CD14-positive monocyte (primary cell): ENCODE measurements around the gene RPS6KA3. TPM values are rescaled to one million over a fixed set of nuclear protein-coding genes. Genes with fewer than 3 reads are reported as not detected.

Experiments
- DNase-seq, 3 donors: peaks; one replicate each; pipeline ENCODE4 v3.0.0-alpha.2; 2011 to 2022
- H2AFZ ChIP-seq: 2 replicates; pipeline ENCODE4 v1.6.0; 2012; ENCODE audit warnings: mild to moderate bottlenecking, low read depth, low read length, inconsistent platforms; ENCODE audit not compliant: insufficient read depth, poor library complexity, severe bottlenecking
- H3K27ac ChIP-seq, 2 donors: 1 replicate in 1 of 2; 2 replicates in 1 of 2; pipeline ENCODE4 v1.5.1; 2012 to 2013; ENCODE audit warnings: low read length in 2 of 2, control low read depth in 1 of 2, inconsistent platforms in 1 of 2, low read depth in 1 of 2, mild to moderate bottlenecking in 1 of 2
- H3K27me3 ChIP-seq, 2 donors: one replicate each; pipeline versions ENCODE4 v1.6.0 to v1.6.1; 2011 to 2013; ENCODE audit warnings: low read length in 2 of 2; ENCODE audit not compliant: control insufficient read depth in 2 of 2, insufficient read depth in 2 of 2
- H3K36me3 ChIP-seq, 2 donors: replicated peaks in 1 of 2; 1 replicate in 1 of 2; 2 replicates in 1 of 2; pipeline versions ENCODE4 v1.5.1 to v1.6.1; 2012 to 2013; ENCODE audit warnings: low read length in 2 of 2, control low read depth in 1 of 2, inconsistent platforms in 1 of 2, mild to moderate bottlenecking in 1 of 2; ENCODE audit not compliant: insufficient read depth in 2 of 2, control insufficient read depth in 1 of 2
- H3K4me1 ChIP-seq, 2 donors: 1 replicate in 1 of 2; 2 replicates in 1 of 2; pipeline versions ENCODE4 v1.5.1 to v1.6.1; 2012 to 2013; ENCODE audit warnings: low read length in 2 of 2, control low read depth in 1 of 2, inconsistent platforms in 1 of 2, mild to moderate bottlenecking in 1 of 2, moderate library complexity in 1 of 2; ENCODE audit not compliant: insufficient read depth in 2 of 2, control insufficient read depth in 1 of 2
- H3K4me2 ChIP-seq: replicated peaks from 2 replicates; pipeline ENCODE3; 2012; ENCODE audit warnings: low read length, moderate library complexity, mild to moderate bottlenecking; ENCODE audit not compliant: poor library complexity, severe bottlenecking; ENCODE audit errors: extremely low read depth
- H3K4me3 ChIP-seq, 3 experiments: fragments of 200-600 bp in 1 of 3; sonication (generic) in 1 of 3; replicated peaks in 1 of 3; 1 replicate in 2 of 3; 2 replicates in 1 of 3; pipeline ENCODE4 v1.5.1; 2011 to 2013; ENCODE audit warnings: low read length in 3 of 3, mild to moderate bottlenecking in 3 of 3, control low read depth in 2 of 3, low read depth in 2 of 3, inconsistent platforms in 1 of 3, moderate library complexity in 1 of 3
- H3K79me2 ChIP-seq: 2 replicates; pipeline ENCODE4 v1.6.0; 2012; ENCODE audit warnings: mild to moderate bottlenecking, control low read depth, inconsistent platforms, low read length, moderate library complexity; ENCODE audit not compliant: insufficient read depth
- H3K9ac ChIP-seq: 2 replicates; pipeline ENCODE4 v1.6.0; 2017; ENCODE audit warnings: low read length, mild to moderate bottlenecking; ENCODE audit not compliant: insufficient read depth, poor library complexity, severe bottlenecking
- H3K9me3 ChIP-seq, 2 donors: replicated peaks in 1 of 2; 1 replicate in 1 of 2; 2 replicates in 1 of 2; pipeline versions ENCODE4 v1.5.1 to v1.6.1; 2012 to 2013; ENCODE audit warnings: low read length in 2 of 2, control low read depth in 1 of 2; ENCODE audit not compliant: control insufficient read depth in 1 of 2, insufficient read depth in 1 of 2
- H4K20me1 ChIP-seq: 2 replicates; pipeline ENCODE4 v1.6.0; 2012; ENCODE audit warnings: mild to moderate bottlenecking, low read length, control low read depth, moderate library complexity; ENCODE audit not compliant: insufficient read depth
- H3K27ac Mint-ChIP-seq, 7 donors: one replicate each; pipeline ENCODE4 v1.8.0; 2020; ENCODE audit warnings: mild to moderate bottlenecking in 7 of 7, mixed read lengths in 7 of 7, moderate library complexity in 6 of 7, inconsistent platforms in 2 of 7
- H3K27me3 Mint-ChIP-seq, 3 donors: one replicate each; pipeline ENCODE4 v1.8.0; 2021 to 2022; ENCODE audit warnings: low read depth in 3 of 3, mild to moderate bottlenecking in 3 of 3, mixed read lengths in 3 of 3, moderate library complexity in 3 of 3, inconsistent platforms in 1 of 3
- H3K36me3 Mint-ChIP-seq, 2 donors: one replicate each; pipeline ENCODE4 v1.8.0; 2020; ENCODE audit warnings: mixed read lengths in 2 of 2, inconsistent platforms in 1 of 2, mild to moderate bottlenecking in 1 of 2
- H3K4me1 Mint-ChIP-seq: one replicate; pipeline ENCODE4 v1.8.0; 2020; ENCODE audit warnings: mild to moderate bottlenecking, mixed read lengths
- H3K4me3 Mint-ChIP-seq, 2 donors: one replicate each; pipeline ENCODE4 v1.8.0; 2020; ENCODE audit warnings: mild to moderate bottlenecking in 2 of 2, mixed read lengths in 2 of 2, moderate library complexity in 1 of 2
- H3K9me3 Mint-ChIP-seq, 7 donors: one replicate each; pipeline ENCODE4 v1.8.0; 2020 to 2022; ENCODE audit warnings: mixed read lengths in 7 of 7, mild to moderate bottlenecking in 6 of 7, moderate library complexity in 6 of 7, inconsistent platforms in 2 of 7
- CTCF ChIP-seq: fragments of 200-600 bp; IDR thresholded peaks from one replicate; pipeline ENCODE4 v1.8.0; 2022; ENCODE audit warnings: antibody characterized with exemption, mild to moderate bottlenecking
- WGBS: methylation state at CpG from one replicate; pipeline ENCODE4 v1.1.5; 2013; ENCODE audit warnings: missing lambda C conversion rate; ENCODE audit not compliant: insufficient coverage; 5-methylcytosine and 5-hydroxymethylcytosine counted together
- intact Hi-C, 2 donors: fragments of 100-400 bp; cut with micrococcal nuclease; formaldehyde crosslinking; loops; one replicate each; pipeline versions ENCODE4 v1.15.0 to v1.15.1; 2023
- polyA minus RNA-seq: library from RNA; depleted of rRNA, polyadenylated mRNA; stranded (reverse); fragments of >200 nt; gene quantifications from 2 replicates; pipeline ENCODE4 v1.2.3, GENCODE V29; 2012
- polyA plus RNA-seq, 3 donors: library from polyadenylated mRNA; depleted of rRNA in 1 of 3; unstranded in 2 of 3; stranded (reverse) in 1 of 3; fragments of 300-500 nt in 2 of 3; fragments of >200 nt in 1 of 3; fragmentation: Illumina TruSeq in 2 of 3; gene quantifications; 1 replicate in 2 of 3; 2 replicates in 1 of 3; pipeline ENCODE4 v1.2.3, GENCODE V29; 2012 to 2021
- total RNA-seq, 12 experiments: library from RNA in 1 of 12; stranded (reverse) in 1 of 12; fragments of 120-200 nt in 1 of 12; gene quantifications; one replicate each; pipeline ENCODE4 v1.2.4 and lab custom pipeline; 2013 to 2026; ENCODE audit warnings: mixed read lengths in 6 of 12, inconsistent platforms in 1 of 12

RPS6KA3 gene
- total RNA-seq (2013), result 56.1 TPM
- polyA plus RNA-seq (10 to 100 TPM; 14.6 to 28.2 (median 21.6) TPM), polyA minus RNA-seq (31.2 and 40.6 TPM in 2 replicates), total RNA-seq (lab: John Stamatoyannopoulos, UW) (148 to 347 (median 197) reads per million in 11 experiments)

GRCh38 chrX:20266810-20267606, at the start of gene RPS6KA3:
Gene RPS6KA3, minus strand, starts transcription at chrX:20266909. Its CDS starts 277 bp downstream, at chrX:20266632.
- Histone ChIP-seq H3K9ac (peak within 1 kb of the TSS; percentile 86), H3K36me3 (no peaks in the 10 kb centered on the region), H3K4me1 (peaks cover 20 to 24% of the 10 kb centered on the region in 2 donors), H3K27ac (peak within 1 kb of the TSS; percentile 86 to 89), H3K4me3 (peak within 1 kb of the TSS; percentile 78 to 85 (median 82)), H3K9me3 (peaks cover 0 to 5% of the 10 kb centered on the region in 2 donors), H3K4me2 (peak within 1 kb of the TSS; percentile 82), H4K20me1 (peaks cover 3% of the 10 kb centered on the region), H2AFZ (peak within 1 kb of the TSS; percentile 82), H3K79me2 (peaks cover 44% of the 10 kb centered on the region), H3K27me3 (no peaks in the 10 kb centered on the region)
- Mint-ChIP-seq H3K27me3 (peaks cover 0 to 26% (median 0%) of the 10 kb centered on the region in 3 donors), H3K4me3 (peak within 1 kb of the TSS; percentile 94), H3K27ac (peak within 1 kb of the TSS; percentile 87 to 96 (median 92)), H3K4me1 (peaks cover 15% of the 10 kb centered on the region), H3K9me3 (peaks cover 0 to 32% (median 15%) of the 10 kb centered on the region in 7 donors), H3K36me3 (no peaks in the 10 kb centered on the region)
- peak; percentile 78 to 91 (median 86) for DNase-seq
- WGBS, result 0% methylated on average over 16 of the region's 77 CpGs
- no peak for TF ChIP-seq CTCF
- intact Hi-C loops, result loop anchor here in 1 of 2 donors (5.0 to 10.0 kb wide), 3 partner anchors 48 to 175 kb away; no protein-coding TSS in a partner anchor

GRCh38 chrX:20315140-20315539, 48.4 kb upstream of the RPS6KA3 start:
- no peak for TF ChIP-seq CTCF
- H3K27ac Mint-ChIP-seq, result peak overlapping the region in 6 of 7 donors; percentile 53 to 83 (median 75)
- Histone ChIP-seq H3K9me3 (no peaks in the 10 kb centered on the region), H3K36me3 (no peaks in the 10 kb centered on the region), H4K20me1 (no peaks in the 10 kb centered on the region), H3K79me2 (no peaks in the 10 kb centered on the region), H3K9ac (no peak overlapping the region), H3K4me3 (no peak overlapping the region), H3K4me1 (peaks cover 59 to 60% of the 10 kb centered on the region in 2 donors), H2AFZ (peak overlapping the region; percentile 25), H3K27me3 (no peaks in the 10 kb centered on the region), H3K4me2 (peak overlapping the region; percentile 11), H3K27ac (peak overlapping the region in 1 of 2 donors; percentile 22)
- no peaks in the 10 kb centered on the region for H3K36me3 Mint-ChIP-seq
- peaks cover 0 to 3% (median 0%) of the 10 kb centered on the region in 7 donors for H3K9me3 Mint-ChIP-seq
- H3K4me1 Mint-ChIP-seq, result peaks cover 65% of the 10 kb centered on the region
- WGBS, result 0% methylated on average over 1 of the region's 2 CpGs
- no peak overlapping the region for H3K4me3 Mint-ChIP-seq
- peak; percentile 10 to 13 (median 12) for DNase-seq
- intact Hi-C loops, result loop anchor here in 1 of 2 donors (10.0 kb wide), 1 partner anchor 50 kb away; the partner anchor contains the start of gene RPS6KA3
- H3K27me3 Mint-ChIP-seq, result peaks cover 0 to 1% (median 0%) of the 10 kb centered on the region in 3 donors
